ENCODE measurements around the gene SLC26A4. TPM values are rescaled to one million over a fixed set of nuclear protein-coding genes. Genes with fewer than 3 reads are reported as not detected.

SLC26A4 gene
- total RNA-seq, 1 donor from 2014 or later: 0.57 TPM

- Histone ChIP-seq H3K4me1 (ENCODE audit: insufficient read depth, low read length) (no peaks in the 10 kb centered on the region), H3K9ac (ENCODE audit: low read length) (no peak overlapping the region), H3K27ac (ENCODE audit: low read depth, low read length) (no peak overlapping the region), H3K9me3 (ENCODE audit: insufficient read depth, low read depth, low read length) (no peaks in the 10 kb centered on the region), H3K36me3 (ENCODE audit: insufficient read depth, low read length) (no peaks in the 10 kb centered on the region), H3K4me3 (ENCODE audit: insufficient read depth, low read depth, low read length) (no peak overlapping the region), H2AFZ (ENCODE audit: low read depth, low read length) (no peak overlapping the region), H4K20me1 (ENCODE audit: insufficient read depth, low read length) (no peaks in the 10 kb centered on the region), H3K27me3 (ENCODE audit: insufficient read depth, low read length) (no peaks in the 10 kb centered on the region), H3K79me2 (ENCODE audit: insufficient read depth, low read length) (no peaks in the 10 kb centered on the region), H3K4me2 (ENCODE audit: low read length) (no peak overlapping the region)
- Mint-ChIP-seq H3K4me3 (ENCODE audit: unreplicated experiment) (no peak overlapping the region), H3K4me1 (ENCODE audit: low read depth, unreplicated experiment) (no peaks in the 10 kb centered on the region), H3K27ac (ENCODE audit: unreplicated experiment) (no peak overlapping the region), H3K9me3 (ENCODE audit: unreplicated experiment) (peaks cover 1% of the 10 kb centered on the region), H3K36me3 (ENCODE audit: low read depth, unreplicated experiment) (peaks cover 9% of the 10 kb centered on the region), H3K27me3 (ENCODE audit: low read depth, unreplicated experiment) (peaks cover 2% of the 10 kb centered on the region)
- no peak for FAIRE-seq
- TF ChIP-seq CTCF (IDR thresholded peaks at IDR 0.05; ENCODE audit: insufficient read depth, low read depth, low read length) (no peak), EZH2 (IDR thresholded peaks at IDR 0.05; ENCODE audit: insufficient read depth, low read length) (no peak)
- no peak for DNase-seq (ENCODE audit: low read depth)
These were observed 32.1 kb upstream of the SLC26A4 start for GRCh38 chr7:107628461-107629064.

GRCh38 chr7:107630342-107630741 lies 30.3 kb upstream of the SLC26A4 start:
- Mint-ChIP-seq H3K27me3 (ENCODE audit: low read depth, unreplicated experiment) (peaks cover 2% of the 10 kb centered on the region), H3K4me1 (ENCODE audit: low read depth, unreplicated experiment) (no peaks in the 10 kb centered on the region), H3K27ac (ENCODE audit: unreplicated experiment) (no peak overlapping the region), H3K36me3 (ENCODE audit: low read depth, unreplicated experiment) (peaks cover 9% of the 10 kb centered on the region), H3K4me3 (ENCODE audit: unreplicated experiment) (no peak overlapping the region), H3K9me3 (ENCODE audit: unreplicated experiment) (peaks cover 1% of the 10 kb centered on the region)
- H4K20me1 ChIP-seq (ENCODE audit: insufficient read depth, low read length): no peaks in the 10 kb centered on the region
- no peak overlapping the region for H3K27ac ChIP-seq (ENCODE audit: low read depth, low read length)
- DNase-seq (ENCODE audit: low read depth) (no peak), FAIRE-seq (no peak)
- H3K9me3 ChIP-seq (ENCODE audit: insufficient read depth, low read depth, low read length): no peaks in the 10 kb centered on the region
- H3K79me2 ChIP-seq (ENCODE audit: insufficient read depth, low read length): no peaks in the 10 kb centered on the region
- no peaks in the 10 kb centered on the region for H3K4me1 ChIP-seq (ENCODE audit: insufficient read depth, low read length)
- TF ChIP-seq CTCF (IDR thresholded peaks at IDR 0.05; ENCODE audit: insufficient read depth, low read depth, low read length): no peak
- no peak for TF ChIP-seq EZH2 (IDR thresholded peaks at IDR 0.05; ENCODE audit: insufficient read depth, low read length)
- H3K36me3 ChIP-seq (ENCODE audit: insufficient read depth, low read length): no peaks in the 10 kb centered on the region
- no peak overlapping the region for H2AFZ ChIP-seq (ENCODE audit: low read depth, low read length)
- H3K9ac ChIP-seq (ENCODE audit: low read length): no peak overlapping the region
- no peaks in the 10 kb centered on the region for H3K27me3 ChIP-seq (ENCODE audit: insufficient read depth, low read length)
- H3K4me3 ChIP-seq (ENCODE audit: insufficient read depth, low read depth, low read length): no peak overlapping the region
- no peak overlapping the region for H3K4me2 ChIP-seq (ENCODE audit: low read length)

Measured in astrocyte (in vitro differentiated cells and primary cell).